Neural cell (in vitro differentiated cells): ENCODE data around the gene ARL6IP4. TPM values are rescaled to one million over a fixed set of nuclear protein-coding genes. Genes with fewer than 3 reads are reported as not detected.

ENCODE experiments used
- H2AFZ ChIP-seq: fragments of 200-600, 300-800 bp; sonication (generic), shearing (Covaris generic); 2 replicates; pipeline ENCODE4 v1.6.0; 2014; ENCODE audit warnings: low read depth, mild to moderate bottlenecking, antibody characterized with exemption, low read length, moderate library complexity
- H3F3A ChIP-seq: fragments of 200-600 bp; shearing (Covaris generic); 2 replicates; pipeline ENCODE4 v1.6.1; 2016; ENCODE audit warnings: mild to moderate bottlenecking, moderate library complexity, mixed read lengths, antibody characterized with exemption, low read length; ENCODE audit not compliant: insufficient read depth, poor library complexity, severe bottlenecking
- H3K27ac ChIP-seq: fragments of 200-600, 300-800 bp; sonication (generic), shearing (Covaris generic); 2 replicates; pipeline ENCODE4 v1.5.1; 2014; ENCODE audit warnings: mild to moderate bottlenecking, low read length, moderate library complexity
- H3K27me3 ChIP-seq: fragments of 300-800, 200-600 bp; sonication (generic), shearing (Covaris generic); 2 replicates; pipeline ENCODE4 v1.6.0; 2014; ENCODE audit warnings: mild to moderate bottlenecking, low read depth, low read length, moderate library complexity; ENCODE audit not compliant: insufficient read depth
- H3K36me3 ChIP-seq: fragments of 300-800, 200-600 bp; sonication (generic), shearing (Covaris generic); 2 replicates; pipeline ENCODE4 v1.5.1; 2014; ENCODE audit warnings: mild to moderate bottlenecking, antibody characterized with exemption, low read length, moderate library complexity; ENCODE audit not compliant: insufficient read depth
- H3K4me2 ChIP-seq: fragments of 300-800, 200-600 bp; sonication (generic), shearing (Covaris generic); 2 replicates; pipeline ENCODE4 v1.6.0; 2014; ENCODE audit warnings: mild to moderate bottlenecking, low read length
- H3K4me3 ChIP-seq: fragments of 300-800, 200-600 bp; sonication (generic), shearing (Covaris generic); 2 replicates; pipeline ENCODE4 v1.5.1; 2014; ENCODE audit warnings: mild to moderate bottlenecking, low read length, moderate library complexity
- H3K79me2 ChIP-seq: fragments of 200-600 bp; shearing (Covaris generic); replicated peaks from 2 replicates; pipeline ENCODE4 v1.6.0; 2014; ENCODE audit warnings: mild to moderate bottlenecking, low read length, moderate library complexity; ENCODE audit not compliant: insufficient read depth
- H3K9ac ChIP-seq: fragments of 300-800, 200-600 bp; sonication (generic), shearing (Covaris generic); 2 replicates; pipeline ENCODE4 v1.6.1; 2016; ENCODE audit warnings: mild to moderate bottlenecking, low read length, mixed read lengths
- H3K9me2 ChIP-seq: fragments of 200-600 bp; shearing (Covaris generic); 2 replicates; pipeline ENCODE4 v1.6.1; 2016; ENCODE audit warnings: mild to moderate bottlenecking, low read length, mixed read lengths; ENCODE audit not compliant: insufficient read depth
- H3K9me3 ChIP-seq: fragments of 200-600, 300-800 bp; sonication (generic), shearing (Covaris generic); 2 replicates; pipeline ENCODE4 v1.6.1; 2016; ENCODE audit warnings: mild to moderate bottlenecking, mixed run types, low read length, moderate library complexity, mixed read lengths
- H4K20me1 ChIP-seq: fragments of 200-600 bp; shearing (Covaris generic); 2 replicates; pipeline ENCODE4 v1.6.1; 2016; ENCODE audit warnings: mild to moderate bottlenecking, mixed run types; ENCODE audit not compliant: insufficient read depth
- EP300 ChIP-seq: fragments of 450-650 bp; conservative IDR thresholded peaks from 2 replicates; pipeline ENCODE4 v1.6.1; 2014; ENCODE audit warnings: antibody characterized with exemption, mild to moderate bottlenecking, moderate library complexity; ENCODE audit not compliant: poor library complexity, severe bottlenecking
- EZH2 ChIP-seq: fragments of 200-600, 300-800 bp; shearing (Covaris generic), sonication (generic); IDR thresholded peaks from 2 replicates; pipeline ENCODE4 v1.6.1; 2014; ENCODE audit warnings: antibody characterized with exemption, low read length, borderline replicate concordance, mild to moderate bottlenecking; ENCODE audit not compliant: insufficient read depth, poor library complexity, severe bottlenecking
- MXI1 ChIP-seq: fragments of 450-650 bp; conservative IDR thresholded peaks from 2 replicates; pipeline ENCODE4 v1.6.1; 2014; ENCODE audit warnings: antibody characterized with exemption, mild to moderate bottlenecking; ENCODE audit not compliant: poor library complexity, severe bottlenecking
- POLR2AphosphoS5 ChIP-seq: IDR thresholded peaks from 2 replicates; pipeline ENCODE4 v1.6.1; 2012
- RAD21 ChIP-seq: fragments of 450-650 bp; conservative IDR thresholded peaks from 2 replicates; pipeline ENCODE4 v1.6.1; 2014; ENCODE audit warnings: antibody characterized with exemption, mild to moderate bottlenecking, moderate library complexity
- SMC3 ChIP-seq: fragments of 450-650 bp; conservative IDR thresholded peaks from 2 replicates; pipeline ENCODE4 v1.6.1; 2014; ENCODE audit warnings: antibody characterized with exemption, mild to moderate bottlenecking, moderate library complexity; ENCODE audit not compliant: poor library complexity
- TAF1 ChIP-seq: IDR thresholded peaks from 2 replicates; pipeline ENCODE4 v1.6.1; 2012; ENCODE audit warnings: low read depth
- polyA plus RNA-seq: library from polyadenylated mRNA; depleted of rRNA; stranded (reverse); fragments of >200 nt; gene quantifications from 2 replicates; pipeline ENCODE4 v1.2.3, GENCODE V29; 2014
- TF ChIP-seq, protein P1 (sequence below): IDR thresholded peaks from 2 replicates; pipeline ENCODE4 v1.6.1; 2012; ENCODE audit warnings: borderline replicate concordance
- TF ChIP-seq, protein P2 (sequence below): fragments of 450-650 bp; IDR thresholded peaks from 2 replicates; pipeline ENCODE4 v1.5.1; 2014; ENCODE audit warnings: antibody characterized with exemption, mild to moderate bottlenecking, moderate library complexity; ENCODE audit not compliant: poor library complexity, severe bottlenecking

ARL6IP4 gene
- polyA plus RNA-seq, 1 donor from 2014 or later: 190 TPM

DNA sequence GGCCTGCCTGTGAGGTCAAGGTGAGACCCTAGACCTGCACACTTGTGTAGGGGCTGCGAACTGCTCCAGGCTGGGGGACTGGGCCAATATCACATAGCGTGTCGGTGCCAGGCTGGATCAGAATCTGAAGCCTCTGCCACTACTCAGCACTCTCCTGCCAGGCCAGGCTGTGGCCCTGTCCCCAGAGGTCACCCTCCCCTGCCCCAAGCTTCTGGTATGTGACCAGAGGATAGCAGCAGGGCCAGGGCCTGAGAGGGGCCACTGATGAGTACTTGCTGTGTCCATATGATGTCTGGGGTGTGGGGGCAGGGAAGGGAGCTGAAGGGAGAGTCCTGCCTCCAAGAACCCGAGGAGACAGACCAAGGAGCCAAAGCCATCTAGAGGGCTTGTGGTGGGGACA is 17.8 kb downstream of the ARL6IP4 start:
- Histone ChIP-seq H3K4me2 (no peak overlapping the region), H4K20me1 (no peaks in the 10 kb centered on the region)

DNA sequence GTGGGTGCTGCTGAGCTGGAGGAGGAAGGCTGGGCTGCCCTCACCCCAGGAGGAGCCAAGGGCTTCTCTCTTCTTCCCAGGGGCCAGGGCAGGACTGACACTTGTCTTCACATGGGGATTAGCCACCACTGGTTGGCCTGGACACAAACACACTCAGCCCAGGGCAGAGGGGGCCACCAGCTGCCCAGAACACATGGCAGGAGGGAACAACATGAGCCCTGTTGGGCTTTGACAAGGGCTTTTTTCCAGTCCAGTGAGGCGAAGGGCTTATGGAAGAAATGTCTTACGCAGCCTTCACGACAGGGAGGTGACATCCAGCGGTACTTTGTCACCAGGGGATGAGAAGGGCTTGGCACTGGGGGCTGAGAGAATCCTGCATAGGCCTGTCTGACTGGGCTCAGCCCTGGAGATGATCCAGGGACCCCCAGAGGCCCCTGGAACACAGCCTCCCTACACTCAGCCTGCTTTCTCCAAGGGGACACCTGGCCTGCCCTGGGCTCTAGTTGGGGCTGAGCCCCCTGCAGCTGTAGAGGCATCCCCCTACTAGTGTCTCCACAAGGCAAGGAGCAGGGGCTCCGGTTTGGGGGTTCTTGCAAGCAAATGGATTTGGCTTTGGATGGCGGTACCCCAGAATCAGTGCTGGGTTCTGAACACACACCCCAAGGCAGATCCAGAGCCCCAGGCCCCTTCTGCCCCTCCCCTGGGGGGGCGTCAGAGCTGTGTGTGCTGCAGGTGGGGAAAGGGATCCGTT is 18.9 kb downstream of the ARL6IP4 start:
- no peaks in the 10 kb centered on the region for H3K9me2 ChIP-seq
- TF ChIP-seq, protein P1, sequence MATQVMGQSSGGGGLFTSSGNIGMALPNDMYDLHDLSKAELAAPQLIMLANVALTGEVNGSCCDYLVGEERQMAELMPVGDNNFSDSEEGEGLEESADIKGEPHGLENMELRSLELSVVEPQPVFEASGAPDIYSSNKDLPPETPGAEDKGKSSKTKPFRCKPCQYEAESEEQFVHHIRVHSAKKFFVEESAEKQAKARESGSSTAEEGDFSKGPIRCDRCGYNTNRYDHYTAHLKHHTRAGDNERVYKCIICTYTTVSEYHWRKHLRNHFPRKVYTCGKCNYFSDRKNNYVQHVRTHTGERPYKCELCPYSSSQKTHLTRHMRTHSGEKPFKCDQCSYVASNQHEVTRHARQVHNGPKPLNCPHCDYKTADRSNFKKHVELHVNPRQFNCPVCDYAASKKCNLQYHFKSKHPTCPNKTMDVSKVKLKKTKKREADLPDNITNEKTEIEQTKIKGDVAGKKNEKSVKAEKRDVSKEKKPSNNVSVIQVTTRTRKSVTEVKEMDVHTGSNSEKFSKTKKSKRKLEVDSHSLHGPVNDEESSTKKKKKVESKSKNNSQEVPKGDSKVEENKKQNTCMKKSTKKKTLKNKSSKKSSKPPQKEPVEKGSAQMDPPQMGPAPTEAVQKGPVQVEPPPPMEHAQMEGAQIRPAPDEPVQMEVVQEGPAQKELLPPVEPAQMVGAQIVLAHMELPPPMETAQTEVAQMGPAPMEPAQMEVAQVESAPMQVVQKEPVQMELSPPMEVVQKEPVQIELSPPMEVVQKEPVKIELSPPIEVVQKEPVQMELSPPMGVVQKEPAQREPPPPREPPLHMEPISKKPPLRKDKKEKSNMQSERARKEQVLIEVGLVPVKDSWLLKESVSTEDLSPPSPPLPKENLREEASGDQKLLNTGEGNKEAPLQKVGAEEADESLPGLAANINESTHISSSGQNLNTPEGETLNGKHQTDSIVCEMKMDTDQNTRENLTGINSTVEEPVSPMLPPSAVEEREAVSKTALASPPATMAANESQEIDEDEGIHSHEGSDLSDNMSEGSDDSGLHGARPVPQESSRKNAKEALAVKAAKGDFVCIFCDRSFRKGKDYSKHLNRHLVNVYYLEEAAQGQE: no peak
- TF ChIP-seq MXI1: no peak
- TF ChIP-seq SMC3: no peak
- no peak for TF ChIP-seq EP300
- TF ChIP-seq EZH2: no peak
- TF ChIP-seq POLR2AphosphoS5: no peak
- TF ChIP-seq TAF1: no peak
- no peak for TF ChIP-seq RAD21
- TF ChIP-seq, protein P2, sequence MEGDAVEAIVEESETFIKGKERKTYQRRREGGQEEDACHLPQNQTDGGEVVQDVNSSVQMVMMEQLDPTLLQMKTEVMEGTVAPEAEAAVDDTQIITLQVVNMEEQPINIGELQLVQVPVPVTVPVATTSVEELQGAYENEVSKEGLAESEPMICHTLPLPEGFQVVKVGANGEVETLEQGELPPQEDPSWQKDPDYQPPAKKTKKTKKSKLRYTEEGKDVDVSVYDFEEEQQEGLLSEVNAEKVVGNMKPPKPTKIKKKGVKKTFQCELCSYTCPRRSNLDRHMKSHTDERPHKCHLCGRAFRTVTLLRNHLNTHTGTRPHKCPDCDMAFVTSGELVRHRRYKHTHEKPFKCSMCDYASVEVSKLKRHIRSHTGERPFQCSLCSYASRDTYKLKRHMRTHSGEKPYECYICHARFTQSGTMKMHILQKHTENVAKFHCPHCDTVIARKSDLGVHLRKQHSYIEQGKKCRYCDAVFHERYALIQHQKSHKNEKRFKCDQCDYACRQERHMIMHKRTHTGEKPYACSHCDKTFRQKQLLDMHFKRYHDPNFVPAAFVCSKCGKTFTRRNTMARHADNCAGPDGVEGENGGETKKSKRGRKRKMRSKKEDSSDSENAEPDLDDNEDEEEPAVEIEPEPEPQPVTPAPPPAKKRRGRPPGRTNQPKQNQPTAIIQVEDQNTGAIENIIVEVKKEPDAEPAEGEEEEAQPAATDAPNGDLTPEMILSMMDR: no peak
- H3K79me2 ChIP-seq: no peaks in the 10 kb centered on the region
- no peaks in the 10 kb centered on the region for H3K9me3 ChIP-seq
- H3F3A ChIP-seq: no peaks in the 10 kb centered on the region
- H4K20me1 ChIP-seq: no peaks in the 10 kb centered on the region
- no peak overlapping the region for H3K9ac ChIP-seq
- no peak overlapping the region for H3K4me2 ChIP-seq
- H3K36me3 ChIP-seq: no peaks in the 10 kb centered on the region
- H3K4me3 ChIP-seq: no peak overlapping the region
- no peaks in the 10 kb centered on the region for H3K27me3 ChIP-seq
- no peak overlapping the region for H3K27ac ChIP-seq
- no peak overlapping the region for H2AFZ ChIP-seq

More for the DNA sequence above, 17.8 kb downstream of the ARL6IP4 start:
- H3K9ac ChIP-seq: no peak overlapping the region
- H3K27me3 ChIP-seq: no peaks in the 10 kb centered on the region
- TF ChIP-seq, protein P1: no peak
- no peak for TF ChIP-seq POLR2AphosphoS5
- TF ChIP-seq MXI1: no peak
- no peak for TF ChIP-seq EP300
- no peak for TF ChIP-seq SMC3
- TF ChIP-seq, protein P2: no peak
- no peak for TF ChIP-seq TAF1
- TF ChIP-seq EZH2: no peak
- TF ChIP-seq RAD21: no peak
- no peak overlapping the region for H3K4me3 ChIP-seq
- H3K27ac ChIP-seq: no peak overlapping the region
- no peaks in the 10 kb centered on the region for H3F3A ChIP-seq
- no peak overlapping the region for H2AFZ ChIP-seq
- H3K36me3 ChIP-seq: no peaks in the 10 kb centered on the region
- no peaks in the 10 kb centered on the region for H3K79me2 ChIP-seq
- H3K9me2 ChIP-seq: no peaks in the 10 kb centered on the region
- no peaks in the 10 kb centered on the region for H3K9me3 ChIP-seq
